Hepatocyte (in vitro differentiated cells): ENCODE measurements around the gene CARD14. TPM values are rescaled to one million over a fixed set of nuclear protein-coding genes. Genes with fewer than 3 reads are reported as not detected.
"Not testable (repeated sequence)": the region's sequence is repeated elsewhere in the genome, so short reads cannot be mapped to it uniquely, and the experiment has no call there.

ENCODE experiments used
- DNase-seq: peaks from one replicate; pipeline ENCODE4 v3.0.0-alpha.2; 2016; ENCODE audit warnings: low spot score
- H2AFZ ChIP-seq: fragments of 200-600 bp; sonication (generic); 2 replicates; pipeline ENCODE4 v1.6.0; 2016; ENCODE audit warnings: antibody characterized with exemption, mild to moderate bottlenecking
- H3K27ac ChIP-seq: fragments of 200-600 bp; sonication (generic); 2 replicates; pipeline ENCODE4 v1.5.1; 2016; ENCODE audit warnings: mild to moderate bottlenecking
- H3K27me3 ChIP-seq: fragments of 200-600 bp; sonication (generic); 2 replicates; pipeline ENCODE4 v1.6.1; 2016
- H3K36me3 ChIP-seq: fragments of 200-600 bp; sonication (generic); replicated peaks from 2 replicates; pipeline ENCODE4 v1.5.1; 2016; ENCODE audit warnings: low read depth; ENCODE audit not compliant: insufficient read depth
- H3K4me1 ChIP-seq: fragments of 200-600 bp; sonication (generic); 2 replicates; pipeline ENCODE4 v1.5.1; 2016; ENCODE audit warnings: mild to moderate bottlenecking, moderate library complexity; ENCODE audit not compliant: insufficient read depth
- H3K4me2 ChIP-seq: fragments of 200-600 bp; sonication (generic); 2 replicates; pipeline ENCODE4 v1.6.0; 2016
- H3K4me3 ChIP-seq: fragments of 200-600 bp; sonication (generic); 2 replicates; pipeline ENCODE4 v1.5.1; 2016; ENCODE audit warnings: mild to moderate bottlenecking
- H3K79me2 ChIP-seq: fragments of 200-600 bp; sonication (generic); 2 replicates; pipeline ENCODE4 v1.6.0; 2017; ENCODE audit warnings: mild to moderate bottlenecking
- H3K9me2 ChIP-seq: fragments of 200-600 bp; sonication (generic); replicated peaks from 2 replicates; pipeline ENCODE4 v1.6.0; 2017; ENCODE audit warnings: mild to moderate bottlenecking; ENCODE audit not compliant: insufficient read depth
- H3K9me3 ChIP-seq: fragments of 200-600 bp; sonication (generic); 2 replicates; pipeline ENCODE4 v1.5.1; 2016; ENCODE audit warnings: low read depth, mild to moderate bottlenecking
- H4K20me1 ChIP-seq: fragments of 200-600 bp; sonication (generic); 2 replicates; pipeline ENCODE4 v1.6.0; 2016; ENCODE audit warnings: mild to moderate bottlenecking; ENCODE audit not compliant: insufficient read depth, poor library complexity, severe bottlenecking
- CTCF ChIP-seq: fragments of 200-600 bp; sonication (generic); IDR thresholded peaks from 2 replicates; pipeline ENCODE4 v1.5.1; 2016; ENCODE audit warnings: antibody characterized with exemption, mild to moderate bottlenecking; ENCODE audit not compliant: poor library complexity
- EZH2 ChIP-seq: fragments of 200-600 bp; sonication (generic); IDR thresholded peaks from 2 replicates; pipeline ENCODE4 v1.6.1; 2016; ENCODE audit warnings: antibody characterized with exemption, mild to moderate bottlenecking, borderline replicate concordance
- EZH2phosphoT487 ChIP-seq: fragments of 200-600 bp; sonication (generic); IDR thresholded peaks from one replicate; pipeline ENCODE4 v1.6.1; 2018; ENCODE audit warnings: antibody characterized with exemption, mild to moderate bottlenecking, low read depth, moderate library complexity; ENCODE audit not compliant: unreplicated experiment, severe bottlenecking
- WGBS: methylation state at CpG from one replicate; pipeline ENCODE4 v1.1.6; 2016; ENCODE audit warnings: low lambda C conversion rate; ENCODE audit errors: missing lambda C conversion rate; 5-methylcytosine and 5-hydroxymethylcytosine counted together
- polyA plus RNA-seq: library from polyadenylated mRNA; unstranded; fragments of >200 nt; fragmentation: Nextera tagmentation; extraction: Ambion mirVana; gene quantifications from 2 replicates; pipeline ENCODE4 v1.2.1, GENCODE V29; 2016
- total RNA-seq: library from RNA; depleted of rRNA; stranded (reverse); fragments of >200 nt; gene quantifications from 2 replicates; pipeline ENCODE4 v1.2.3, GENCODE V29; 2014

The CARD14 gene
- total and polyA plus RNA-seq, 2 experiments from 2014 or later = 0.17 TPM

GRCh38 chr17:80154166-80154565 lies 15.7 kb upstream of the CARD14 start:
- Histone ChIP-seq H3K27me3 (no peaks in the 10 kb centered on the region), H2AFZ (no peak overlapping the region), H3K36me3 (no peaks in the 10 kb centered on the region), H3K27ac (no peak overlapping the region), H3K79me2 (peaks cover 8% of the 10 kb centered on the region), H3K4me3 (no peak overlapping the region), H3K4me2 (no peak overlapping the region), H3K9me3 (no peaks in the 10 kb centered on the region), H3K4me1 (peaks cover 12% of the 10 kb centered on the region), H3K9me2 (no peaks in the 10 kb centered on the region), H4K20me1 (no peaks in the 10 kb centered on the region)
- WGBS = 57% methylated on average over 5 of the region's 5 CpGs
- DNase-seq = no peak
- TF ChIP-seq CTCF (no peak), EZH2 (no peak), EZH2phosphoT487 (no peak)

- not testable (repeated sequence) for DNase-seq, H3K27me3 ChIP-seq, H3K27ac ChIP-seq
Measured at GRCh38 chr17:80155600-80155999, 14.2 kb upstream of the CARD14 start.

GRCh38 chr17:80158846-80159245 lies 11.0 kb upstream of the CARD14 start:
- Histone ChIP-seq H4K20me1 (no peaks in the 10 kb centered on the region), H3K4me3 (no peak overlapping the region), H3K9me3 (no peaks in the 10 kb centered on the region), H2AFZ (no peak overlapping the region), H3K4me2 (no peak overlapping the region), H3K4me1 (no peaks in the 10 kb centered on the region), H3K36me3 (no peaks in the 10 kb centered on the region), H3K27ac (no peak overlapping the region), H3K27me3 (peaks cover 2% of the 10 kb centered on the region), H3K9me2 (no peaks in the 10 kb centered on the region), H3K79me2 (no peaks in the 10 kb centered on the region)
- DNase-seq = no peak
- TF ChIP-seq EZH2 (no peak), CTCF (no peak), EZH2phosphoT487 (no peak)
- WGBS = 61% methylated on average over 2 of the region's 2 CpGs

More at GRCh38 chr17:80155600-80155999, 14.2 kb upstream of the CARD14 start:
- H3K4me1 ChIP-seq = peaks cover 12% of the 10 kb centered on the region
- not testable (repeated sequence) for H3K4me3 ChIP-seq, H3K79me2 ChIP-seq, H3K9me3 ChIP-seq, H3K36me3 ChIP-seq, H3K9me2 ChIP-seq, H4K20me1 ChIP-seq, H2AFZ ChIP-seq, H3K4me2 ChIP-seq
- 48% methylated on average over 2 of the region's 2 CpGs for WGBS

GRCh38 chr17:80160536-80160935 lies 9.3 kb upstream of the CARD14 start:
- Histone ChIP-seq H3K27ac (no peak overlapping the region), H3K36me3 (no peaks in the 10 kb centered on the region), H3K4me2 (no peak overlapping the region), H3K27me3 (peaks cover 2% of the 10 kb centered on the region), H3K9me2 (no peaks in the 10 kb centered on the region), H3K9me3 (no peaks in the 10 kb centered on the region), H4K20me1 (no peaks in the 10 kb centered on the region), H3K79me2 (no peaks in the 10 kb centered on the region), H3K4me3 (no peak overlapping the region), H2AFZ (no peak overlapping the region), H3K4me1 (no peaks in the 10 kb centered on the region)
- WGBS = 26% methylated on average over 3 of the region's 3 CpGs
- TF ChIP-seq EZH2phosphoT487 (no peak), EZH2 (no peak), CTCF (no peak)
- no peak for DNase-seq
